ENCODE measurements around the gene CMTM1.

DNA sequence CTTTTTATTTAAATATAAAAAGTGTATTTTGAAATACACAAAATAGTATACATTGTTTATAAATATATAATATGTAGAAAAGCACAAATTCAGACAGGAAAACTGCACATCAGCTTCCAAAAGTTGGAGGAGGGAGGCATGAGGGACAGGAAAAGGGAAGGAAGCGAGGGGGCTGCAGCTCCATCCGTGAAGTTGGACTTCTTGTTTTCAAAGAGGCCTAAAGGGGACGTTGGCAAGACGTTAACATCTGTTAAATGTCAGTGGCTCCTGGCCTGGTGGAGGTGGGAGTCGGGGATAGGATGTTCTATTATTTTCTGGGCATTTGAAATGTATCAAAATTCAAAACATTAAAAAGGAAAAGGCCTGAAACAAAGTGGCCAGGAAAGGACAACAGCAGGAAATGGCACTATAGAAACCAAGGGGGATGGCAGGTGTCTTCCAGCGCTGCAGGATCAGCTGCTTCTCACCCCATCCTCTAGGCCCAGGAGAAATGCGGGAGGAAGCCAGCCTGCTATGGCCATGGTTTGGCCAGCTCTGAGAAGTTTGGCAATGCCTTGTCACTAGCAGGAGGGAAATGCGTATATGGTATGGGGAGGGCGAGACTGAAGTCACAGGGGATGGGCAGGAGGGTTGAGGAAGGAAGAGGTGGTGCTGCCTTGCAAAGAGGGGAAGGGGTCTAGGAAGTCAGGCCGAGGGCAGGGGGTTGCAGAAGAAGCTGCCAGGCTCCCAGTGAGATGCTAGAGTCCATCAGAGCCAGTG, 19.4 kb downstream of the CMTM1 start:
- TF ChIP-seq, protein P1, sequence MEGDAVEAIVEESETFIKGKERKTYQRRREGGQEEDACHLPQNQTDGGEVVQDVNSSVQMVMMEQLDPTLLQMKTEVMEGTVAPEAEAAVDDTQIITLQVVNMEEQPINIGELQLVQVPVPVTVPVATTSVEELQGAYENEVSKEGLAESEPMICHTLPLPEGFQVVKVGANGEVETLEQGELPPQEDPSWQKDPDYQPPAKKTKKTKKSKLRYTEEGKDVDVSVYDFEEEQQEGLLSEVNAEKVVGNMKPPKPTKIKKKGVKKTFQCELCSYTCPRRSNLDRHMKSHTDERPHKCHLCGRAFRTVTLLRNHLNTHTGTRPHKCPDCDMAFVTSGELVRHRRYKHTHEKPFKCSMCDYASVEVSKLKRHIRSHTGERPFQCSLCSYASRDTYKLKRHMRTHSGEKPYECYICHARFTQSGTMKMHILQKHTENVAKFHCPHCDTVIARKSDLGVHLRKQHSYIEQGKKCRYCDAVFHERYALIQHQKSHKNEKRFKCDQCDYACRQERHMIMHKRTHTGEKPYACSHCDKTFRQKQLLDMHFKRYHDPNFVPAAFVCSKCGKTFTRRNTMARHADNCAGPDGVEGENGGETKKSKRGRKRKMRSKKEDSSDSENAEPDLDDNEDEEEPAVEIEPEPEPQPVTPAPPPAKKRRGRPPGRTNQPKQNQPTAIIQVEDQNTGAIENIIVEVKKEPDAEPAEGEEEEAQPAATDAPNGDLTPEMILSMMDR (IDR thresholded peaks at IDR 0.05), result no peak
- peak in 1 of 3 donors; percentile 7 for TF ChIP-seq POLR2A (IDR thresholded peaks at IDR 0.05)
